HepG2 (cell line): Measurements from ENCODE around the gene SURF6. TPM values are rescaled to one million over a fixed set of nuclear protein-coding genes. Genes with fewer than 3 reads are reported as not detected.

Experiments used
- ATF5 ChIP-seq: sonication (generic); formaldehyde crosslinking; IDR thresholded peaks from 2 replicates; pipeline ENCODE4 v1.4.0; 2020; ENCODE audit warnings: mild to moderate bottlenecking, low read depth, missing genetic modification reagents
- BRCA1 ChIP-seq: sonication (generic); formaldehyde crosslinking; IDR thresholded peaks from 2 replicates; pipeline ENCODE4 v1.4.0; 2020; ENCODE audit warnings: missing genetic modification reagents
- CHD4 ChIP-seq: fragments of 200-600 bp; sonication (generic); IDR thresholded peaks from 2 replicates; pipeline ENCODE4 v1.7.0; 2017; ENCODE audit warnings: mild to moderate bottlenecking, low read length, borderline replicate concordance
- EEA1 ChIP-seq: sonication (generic); formaldehyde crosslinking; IDR thresholded peaks from 2 replicates; pipeline ENCODE4 v1.5.1; 2020; ENCODE audit warnings: mild to moderate bottlenecking, missing genetic modification reagents, borderline replicate concordance
- HNRNPLL ChIP-seq: fragments of 200-400 bp; formaldehyde crosslinking; IDR thresholded peaks from 2 replicates; pipeline ENCODE4 v1.6.1; 2017; ENCODE audit warnings: mild to moderate bottlenecking, low read depth, low read length; ENCODE audit not compliant: poor library complexity, severe bottlenecking
- ISX ChIP-seq: sonication (generic); formaldehyde crosslinking; conservative IDR thresholded peaks from 2 replicates; pipeline ENCODE4 v1.5.0; 2020; ENCODE audit warnings: missing genetic modification reagents
- PRDM10 ChIP-seq: sonication (generic); formaldehyde crosslinking; IDR thresholded peaks from 2 replicates; pipeline ENCODE4 v1.4.0; 2020; ENCODE audit warnings: low read depth, missing genetic modification reagents
- SMARCC2 ChIP-seq: fragments of 450-650 bp; IDR thresholded peaks from 2 replicates; pipeline ENCODE4 v1.6.1; 2017; ENCODE audit warnings: antibody characterized with exemption, mild to moderate bottlenecking
- SNRNP70 ChIP-seq: fragments of 200-400 bp; formaldehyde crosslinking; IDR thresholded peaks from 2 replicates; pipeline ENCODE4 v1.6.1; 2017; ENCODE audit warnings: mild to moderate bottlenecking, low read depth, low read length, moderate library complexity
- TBL1XR1 ChIP-seq: fragments of 150-350 bp; IDR thresholded peaks from 2 replicates; pipeline ENCODE4 v1.6.1; 2014; ENCODE audit warnings: borderline replicate concordance, low read length; ENCODE audit not compliant: partially characterized antibody
- TFE3 ChIP-seq: IDR thresholded peaks from 2 replicates; pipeline ENCODE4 v1.6.1; 2016
- TP53 ChIP-seq: sonication (generic); formaldehyde crosslinking; conservative IDR thresholded peaks from 2 replicates; pipeline ENCODE4 v1.4.0; 2020; ENCODE audit warnings: missing genetic modification reagents
- ZNF224 ChIP-seq: sonication (generic); formaldehyde crosslinking; IDR thresholded peaks from 2 replicates; pipeline ENCODE4 v1.5.0; 2020; ENCODE audit warnings: mild to moderate bottlenecking, missing genetic modification reagents
- ZNF260 ChIP-seq: sonication (generic); formaldehyde crosslinking; IDR thresholded peaks from 2 replicates; pipeline ENCODE4 v1.4.0; 2020; ENCODE audit warnings: missing genetic modification reagents, low read depth, mild to moderate bottlenecking, borderline replicate concordance
- ZNF382 ChIP-seq: sonication (generic); formaldehyde crosslinking; IDR thresholded peaks from 2 replicates; pipeline ENCODE4 v1.5.0; 2020; ENCODE audit warnings: missing genetic modification reagents, mild to moderate bottlenecking, borderline replicate concordance
- ZNF879 ChIP-seq: sonication (generic); formaldehyde crosslinking; IDR thresholded peaks from 2 replicates; pipeline ENCODE4 v1.8.1; 2023; ENCODE audit warnings: missing genetic modification reagents
- ZSCAN20 ChIP-seq: sonication (generic); formaldehyde crosslinking; IDR thresholded peaks from 2 replicates; pipeline ENCODE4 v1.4.0; 2020; ENCODE audit warnings: missing genetic modification reagents, mild to moderate bottlenecking, borderline replicate concordance
- ZSCAN9 ChIP-seq: IDR thresholded peaks from 2 replicates; pipeline ENCODE4 v1.6.1; 2016; ENCODE audit warnings: borderline replicate concordance
- polyA plus RNA-seq, 8 experiments: library from polyadenylated mRNA; depleted of rRNA in 3 of 8; stranded (reverse) in 7 of 8; unstranded in 1 of 8; fragments of >200 nt; fragmentation: Illumina TruSeq in 4 of 8; extraction: Trizol in 4 of 8; gene quantifications; 2 replicates each; pipeline versions ENCODE4 v1.2.1 to v1.2.3, GENCODE V29; 2011 to 2016; ENCODE audit warnings: low read depth in 4 of 8, missing spikeins in 1 of 8, mixed read lengths in 1 of 8; ENCODE audit not compliant: insufficient read depth in 1 of 8
- total RNA-seq, 5 experiments: library from RNA; depleted of rRNA; stranded (reverse); fragments of >200 nt; fragmentation: Illumina TruSeq; extraction: Trizol; gene quantifications; 2 replicates each; pipeline ENCODE4 v1.2.3, GENCODE V29; 2016; ENCODE audit warnings: low read depth in 1 of 5
- TF ChIP-seq, protein P1 (sequence below), 2 experiments: sonication (generic) in 1 of 2; formaldehyde crosslinking in 1 of 2; IDR thresholded peaks; 2 replicates each; pipeline versions ENCODE4 v1.4.0 to v1.6.1; 2018 to 2020; ENCODE audit warnings: missing genetic modification reagents in 2 of 2, borderline replicate concordance in 1 of 2, low read depth in 1 of 2, mild to moderate bottlenecking in 1 of 2, missing biosample characterization in 1 of 2

Gene SURF6
- total and polyA plus RNA-seq, 2 of the 13 experiments (the other 11 are each of a cell fraction or from before 2014, with no cell fraction given): 5.9 to 14.7 TPM

- TF ChIP-seq TP53 (CRISPR knock-in tag) (no peak), ZSCAN9 (CRISPR knock-in tag) (peak; percentile 85), ZSCAN20 (CRISPR knock-in tag) (no peak), CHD4 (no peak), TBL1XR1 (no peak), TFE3 (CRISPR knock-in tag) (0 out of 2 replicates have a peak, but pooled peaks have one; percentile 33), ZNF879 (CRISPR knock-in tag) (no peak; the same call in 1 of the 2 replicates), ISX (CRISPR knock-in tag) (no peak), BRCA1 (no peak), ATF5 (no peak), PRDM10 (CRISPR knock-in tag) (0 out of 2 replicates have a peak, but pooled peaks have one; percentile 48), HNRNPLL (peak; percentile 11), SMARCC2 (no peak), ZNF382 (CRISPR knock-in tag) (no peak), SNRNP70 (no peak), ZNF260 (CRISPR knock-in tag) (no peak), ZNF224 (CRISPR knock-in tag) (0 out of 2 replicates have a peak, but pooled peaks have one; percentile 25), EEA1 (CRISPR knock-in tag) (peak; percentile 36; the same call in 1 of the 2 replicates)
- TF ChIP-seq, protein P1, sequence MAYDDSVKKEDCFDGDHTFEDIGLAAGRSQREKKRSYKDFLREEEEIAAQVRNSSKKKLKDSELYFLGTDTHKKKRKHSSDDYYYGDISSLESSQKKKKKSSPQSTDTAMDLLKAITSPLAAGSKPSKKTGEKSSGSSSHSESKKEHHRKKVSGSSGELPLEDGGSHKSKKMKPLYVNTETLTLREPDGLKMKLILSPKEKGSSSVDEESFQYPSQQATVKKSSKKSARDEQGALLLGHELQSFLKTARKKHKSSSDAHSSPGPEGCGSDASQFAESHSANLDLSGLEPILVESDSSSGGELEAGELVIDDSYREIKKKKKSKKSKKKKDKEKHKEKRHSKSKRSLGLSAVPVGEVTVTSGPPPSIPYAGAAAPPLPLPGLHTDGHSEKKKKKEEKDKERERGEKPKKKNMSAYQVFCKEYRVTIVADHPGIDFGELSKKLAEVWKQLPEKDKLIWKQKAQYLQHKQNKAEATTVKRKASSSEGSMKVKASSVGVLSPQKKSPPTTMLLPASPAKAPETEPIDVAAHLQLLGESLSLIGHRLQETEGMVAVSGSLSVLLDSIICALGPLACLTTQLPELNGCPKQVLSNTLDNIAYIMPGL (CRISPR knock-in tag; IDR thresholded peaks at IDR 0.05; ENCODE audit: borderline replicate concordance in 1 of 2, low read depth in 1 of 2): peak; percentile 82 to 87; a peak in 3 of 4 replicates
Observed at GRCh38 chr9:133347985-133348717, 12.2 kb upstream of the SURF6 start, which contains the start of the genes MED22 and RPL7A (continued).
